Measurements from ENCODE around the gene APBB1IP.

- TF ChIP-seq CTCF (IDR thresholded peaks at IDR 0.05) (no peak), EZH2 (IDR thresholded peaks at IDR 0.05; ENCODE audit: borderline replicate concordance, insufficient read depth, low read depth, low read length, poor library complexity, severe bottlenecking) (no peak)
These were observed 22.6 kb downstream of the APBB1IP start for GRCh38 chr10:26460736-26461135.

Measured in B cell (primary cell).